Body of pancreas (tissue), 4 donors: Measurements from ENCODE around the gene RNU6-1. TPM values are rescaled to one million over a fixed set of nuclear protein-coding genes. Genes with fewer than 3 reads are reported as not detected.
A peak's percentile ranks its signal among the peaks of the same experiment; 100 is the strongest.

Source experiments
- ATAC-seq: fragments of 150-250 bp; one replicate; pipeline ENCODE4 v1.9.1; 2016
- DNase-seq, 4 donors: peaks; one replicate each; pipeline ENCODE4 v3.0.0-alpha.2; 2019
- H3K27ac ChIP-seq, 4 donors: fragments of 200-600 bp; sonication (generic); 1 replicate in 3 of 4; 2 replicates in 1 of 4; pipeline versions ENCODE4 v1.5.1 to v1.6.1; 2016 to 2019; ENCODE audit warnings: mild to moderate bottlenecking in 1 of 4, mixed read lengths in 1 of 4, moderate library complexity in 1 of 4
- H3K27me3 ChIP-seq, 2 donors: fragments of 200-600 bp; sonication (generic); one replicate each; pipeline ENCODE4 v1.6.0; 2016; ENCODE audit warnings: mild to moderate bottlenecking in 1 of 2
- H3K36me3 ChIP-seq, 2 donors: fragments of 200-600 bp; sonication (generic); replicated peaks in 1 of 2; 2 replicates each; pipeline ENCODE4 v1.5.1; 2016; ENCODE audit warnings: low read depth in 2 of 2; ENCODE audit not compliant: insufficient read depth in 1 of 2
- H3K4me1 ChIP-seq: fragments of 200-600 bp; sonication (generic); one replicate; pipeline ENCODE4 v1.6.0; 2016
- H3K4me3 ChIP-seq, 2 donors: fragments of 200-600 bp; sonication (generic); 1 replicate in 1 of 2; 2 replicates in 1 of 2; pipeline ENCODE4 v1.5.1; 2016 to 2019
- H3K9me3 ChIP-seq, 3 donors: fragments of 200-600 bp; sonication (generic); 1 replicate in 2 of 3; 2 replicates in 1 of 3; pipeline ENCODE4 v1.5.1; 2016
- CTCF ChIP-seq, 7 experiments: fragments of 450-650 bp in 4 of 7; fragments of 200-600 bp in 3 of 7; sonication (generic) in 3 of 7; IDR thresholded peaks; one replicate each; pipeline ENCODE4 v1.5.1; 2016 to 2019; ENCODE audit warnings: antibody characterized with exemption in 7 of 7
- POLR2A ChIP-seq, 3 donors: fragments of 450-650 bp; IDR thresholded peaks; one replicate each; pipeline ENCODE4 v1.6.1; 2016; ENCODE audit warnings: antibody characterized with exemption in 3 of 3, mild to moderate bottlenecking in 2 of 3
- WGBS, 2 donors: methylation state at CpG; one replicate each; pipeline ENCODE4 v1.1.5; 2017; 5-methylcytosine and 5-hydroxymethylcytosine counted together
- intact Hi-C: fragments of 100-400 bp; cut with DNase I; formaldehyde crosslinking; loops from one replicate; pipeline ENCODE4 v1.15.1; 2023
- total RNA-seq, 2 donors: library from RNA; depleted of rRNA; stranded (reverse); fragments of >200 nt; gene quantifications; one replicate each; pipeline ENCODE4 v1.1.0, GENCODE V29; 2016

RNU6-1 gene
- total RNA-seq, 2 donors from 2014 or later = not detected

GRCh38 chr15:67820992-67821783 is 18.7 kb downstream of the RNU6-1 start:
- DNase-seq = peak; percentile 46 to 59 (median 50)
- Histone ChIP-seq H3K4me1 (peaks cover 56% of the 10 kb centered on the region), H3K36me3 (no peaks in the 10 kb centered on the region), H3K27ac (no peak overlapping the region), H3K27me3 (peaks cover 0 to 58% of the 10 kb centered on the region in 2 donors), H3K4me3 (no peak overlapping the region), H3K9me3 (no peaks in the 10 kb centered on the region)
- intact Hi-C loops = no loop called here
- peak; percentile 34 for ATAC-seq
- TF ChIP-seq POLR2A (IDR thresholded peaks at IDR 0.05) (no peak), CTCF (IDR thresholded peaks at IDR 0.05) (no peak)
- 4 to 13% methylated on average over 20 to 39 of the region's 39 CpGs for WGBS, 2 donors

GRCh38 chr15:67820122-67820991 is 19.5 kb downstream of the RNU6-1 start:
- H3K4me3 ChIP-seq = no peak overlapping the region
- H3K27ac ChIP-seq = no peak overlapping the region
- peaks cover 0 to 50% of the 10 kb centered on the region in 2 donors for H3K27me3 ChIP-seq
- ATAC-seq (no peak), DNase-seq (no peak)
- WGBS, 2 donors = 10 to 21% methylated on average over 31 to 50 of the region's 50 CpGs
- intact Hi-C loops = no loop called here
- peaks cover 48% of the 10 kb centered on the region for H3K4me1 ChIP-seq
- H3K36me3 ChIP-seq = no peaks in the 10 kb centered on the region
- no peak for TF ChIP-seq POLR2A (IDR thresholded peaks at IDR 0.05)
- TF ChIP-seq CTCF (IDR thresholded peaks at IDR 0.05) = no peak
- peaks cover 0 to 4% (median 0%) of the 10 kb centered on the region in 3 donors for H3K9me3 ChIP-seq

GRCh38 chr15:67819636-67820035 is 20.2 kb downstream of the RNU6-1 start:
- Histone ChIP-seq H3K4me3 (no peak overlapping the region), H3K27me3 (peaks cover 0 to 46% of the 10 kb centered on the region in 2 donors), H3K4me1 (peaks cover 41% of the 10 kb centered on the region), H3K36me3 (no peaks in the 10 kb centered on the region), H3K9me3 (peaks cover 0 to 4% (median 0%) of the 10 kb centered on the region in 3 donors), H3K27ac (no peak overlapping the region)
- intact Hi-C loops = no loop called here
- TF ChIP-seq CTCF (IDR thresholded peaks at IDR 0.05) (no peak), POLR2A (IDR thresholded peaks at IDR 0.05) (no peak)
- DNase-seq (no peak), ATAC-seq (no peak)
- whole genome bisulfite sequencing, 2 donors = 19 to 30% methylated on average over 19 of the region's 19 CpGs

- intact Hi-C loops = no loop called here
- H3K4me3 ChIP-seq = no peak overlapping the region
- WGBS, 2 donors = 66 to 70% methylated on average over 3 of the region's 3 CpGs
- H3K27ac ChIP-seq = no peak overlapping the region
- DNase-seq (no peak), ATAC-seq (no peak)
- no peaks in the 10 kb centered on the region for H3K36me3 ChIP-seq
- H3K9me3 ChIP-seq = peaks cover 0 to 4% (median 0%) of the 10 kb centered on the region in 3 donors
- peaks cover 0 to 35% of the 10 kb centered on the region in 2 donors for H3K27me3 ChIP-seq
- no peak for TF ChIP-seq POLR2A (IDR thresholded peaks at IDR 0.05)
- no peak for TF ChIP-seq CTCF (IDR thresholded peaks at IDR 0.05)
- H3K4me1 ChIP-seq = peaks cover 29% of the 10 kb centered on the region
Observed at GRCh38 chr15:67818464-67818863, 21.4 kb downstream of the RNU6-1 start.
